ENCODE measurements around the gene IRAK2. TPM values are rescaled to one million over a fixed set of nuclear protein-coding genes. Genes with fewer than 3 reads are reported as not detected.

IRAK2 gene
- total and polyA plus RNA-seq, 2 experiments from 2014 or later: 1.1 to 2.1 TPM

DNA sequence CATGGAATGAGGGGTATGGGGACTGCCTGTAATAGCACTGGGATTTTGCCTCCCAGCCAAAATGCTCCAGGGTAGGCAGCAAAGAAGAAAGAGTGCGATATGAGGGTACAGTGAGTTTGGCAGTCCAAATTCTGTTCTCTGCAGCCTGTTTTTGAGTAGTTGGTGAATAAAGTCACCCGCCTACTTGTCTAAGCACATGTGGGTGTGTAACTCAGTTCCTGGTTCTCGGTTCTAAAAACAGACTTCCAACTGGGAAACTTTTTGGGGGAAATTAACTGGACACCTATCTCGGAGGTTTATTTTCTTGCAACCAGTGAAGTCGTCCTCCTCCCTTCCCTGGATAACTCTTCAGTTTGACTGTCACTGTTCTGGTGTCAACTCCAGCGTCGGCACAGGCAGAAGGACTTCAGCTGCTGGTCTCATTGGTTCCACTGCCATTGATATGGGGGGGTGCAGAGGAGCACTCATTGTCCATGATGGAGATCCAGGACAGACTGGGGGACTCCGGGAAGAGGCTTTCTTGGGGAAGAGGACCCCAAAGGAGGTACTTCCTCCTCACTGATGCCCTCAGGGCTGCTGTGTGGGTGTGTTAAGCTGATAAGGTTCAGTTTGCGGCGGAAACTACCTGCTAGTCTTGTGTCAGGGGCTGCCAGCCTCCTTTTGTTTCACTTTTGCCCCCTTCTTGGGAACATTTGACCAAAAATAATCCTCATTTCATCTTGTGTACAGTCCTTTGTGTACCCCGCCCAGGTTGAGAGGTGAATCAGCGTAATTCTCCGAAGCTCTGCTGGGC lies 114.9 kb downstream of the IRAK2 start:
- Histone ChIP-seq H2AFZ (no peak overlapping the region), H3F3A (ENCODE audit: insufficient read depth) (peaks cover 3% of the 10 kb centered on the region), H3K4me2 (ENCODE audit: unreplicated experiment) (no peak overlapping the region), H3K36me3 (ENCODE audit: low read depth) (peaks cover 14% of the 10 kb centered on the region; the same call in 1 of the 2 replicates), H3K9me2 (ENCODE audit: insufficient read depth) (no peaks in the 10 kb centered on the region), H3K4me1 (ENCODE audit: insufficient read depth) (peaks cover 10% of the 10 kb centered on the region), H3K9me3 (ENCODE audit: low read depth) (no peaks in the 10 kb centered on the region), H3K9ac (no peak overlapping the region), H4K20me1 (ENCODE audit: insufficient read depth) (peaks cover 3% of the 10 kb centered on the region; the same call in 1 of the 2 replicates), H3K27ac (no peak overlapping the region), H3K4me3 (no peak overlapping the region), H3K27me3 (replicated peaks; ENCODE audit: insufficient read depth) (no peaks in the 10 kb centered on the region), H3K79me2 (ENCODE audit: insufficient read depth) (peaks cover 35% of the 10 kb centered on the region)
- no peak for DNase-seq
- WGBS, 2 experiments (ENCODE audit: low coverage in 1 of 2, low lambda C conversion rate in 2 of 2, missing lambda C conversion rate in 2 of 2): 83 to 86% methylated on average over 13 of the region's 13 CpGs
- TF ChIP-seq EZH2phosphoT487 (IDR thresholded peaks at IDR 0.05; ENCODE audit: insufficient read depth, low read depth): no peak
- no peak for TF ChIP-seq EZH2 (IDR thresholded peaks at IDR 0.05; ENCODE audit: insufficient read depth, poor library complexity, severe bottlenecking)
- in situ Hi-C loops (cut with MboI): no loop called here

DNA sequence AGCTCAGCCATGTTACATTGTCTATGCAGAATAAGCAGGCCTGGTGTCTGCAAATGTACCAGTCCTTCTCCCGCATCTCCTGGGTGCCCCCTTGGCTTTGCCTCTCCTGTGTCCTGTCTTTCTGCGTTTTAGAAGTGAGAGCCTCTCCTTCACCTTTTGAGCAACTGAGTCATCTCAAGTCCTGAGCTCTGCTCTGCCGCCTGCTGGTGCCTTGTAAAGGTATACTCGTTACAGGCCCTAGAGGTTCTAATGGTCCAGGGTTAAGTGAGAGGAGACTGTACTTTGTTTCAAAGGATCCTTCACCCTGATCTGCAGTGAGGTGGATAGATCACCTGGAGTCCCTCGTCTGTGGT lies 115.4 kb downstream of the IRAK2 start:
- Histone ChIP-seq H3K4me3 (no peak overlapping the region), H3K36me3 (ENCODE audit: low read depth) (peaks cover 14% of the 10 kb centered on the region; the same call in 1 of the 2 replicates), H3K9ac (no peak overlapping the region), H3K79me2 (ENCODE audit: insufficient read depth) (peaks cover 29% of the 10 kb centered on the region), H2AFZ (no peak overlapping the region), H3K4me1 (ENCODE audit: insufficient read depth) (peaks cover 10% of the 10 kb centered on the region), H3K9me3 (ENCODE audit: low read depth) (no peaks in the 10 kb centered on the region), H3F3A (ENCODE audit: insufficient read depth) (peaks cover 3% of the 10 kb centered on the region), H3K4me2 (ENCODE audit: unreplicated experiment) (no peak overlapping the region), H3K9me2 (ENCODE audit: insufficient read depth) (no peaks in the 10 kb centered on the region), H3K27ac (no peak overlapping the region), H4K20me1 (ENCODE audit: insufficient read depth) (peaks cover 3% of the 10 kb centered on the region; the same call in 1 of the 2 replicates), H3K27me3 (replicated peaks; ENCODE audit: insufficient read depth) (no peaks in the 10 kb centered on the region)
- 91 to 95% methylated on average over 5 of the region's 5 CpGs for WGBS, 2 experiments (ENCODE audit: low coverage in 1 of 2, low lambda C conversion rate in 2 of 2, missing lambda C conversion rate in 2 of 2)
- TF ChIP-seq EZH2 (IDR thresholded peaks at IDR 0.05; ENCODE audit: insufficient read depth, poor library complexity, severe bottlenecking) (no peak), EZH2phosphoT487 (IDR thresholded peaks at IDR 0.05; ENCODE audit: insufficient read depth, low read depth) (no peak)
- in situ Hi-C loops (cut with MboI): no loop called here
- DNase-seq: peak; percentile 18

GRCh38 chr3:10280571-10280970 lies 115.9 kb downstream of the IRAK2 start:
- Histone ChIP-seq H3K27ac (no peak overlapping the region), H2AFZ (no peak overlapping the region), H3F3A (ENCODE audit: insufficient read depth) (peaks cover 3% of the 10 kb centered on the region), H3K9me2 (ENCODE audit: insufficient read depth) (no peaks in the 10 kb centered on the region), H3K4me2 (ENCODE audit: unreplicated experiment) (no peak overlapping the region), H3K36me3 (ENCODE audit: low read depth) (peaks cover 14% of the 10 kb centered on the region; the same call in 1 of the 2 replicates), H4K20me1 (ENCODE audit: insufficient read depth) (peaks cover 3% of the 10 kb centered on the region; the same call in 1 of the 2 replicates), H3K27me3 (replicated peaks; ENCODE audit: insufficient read depth) (no peaks in the 10 kb centered on the region), H3K9me3 (ENCODE audit: low read depth) (no peaks in the 10 kb centered on the region), H3K4me3 (no peak overlapping the region), H3K79me2 (ENCODE audit: insufficient read depth) (peaks cover 25% of the 10 kb centered on the region), H3K9ac (no peak overlapping the region), H3K4me1 (ENCODE audit: insufficient read depth) (peaks cover 10% of the 10 kb centered on the region)
- DNase-seq: no peak
- in situ Hi-C loops (cut with MboI): no loop called here
- no peak for TF ChIP-seq EZH2 (IDR thresholded peaks at IDR 0.05; ENCODE audit: insufficient read depth, poor library complexity, severe bottlenecking)
- no peak for TF ChIP-seq EZH2phosphoT487 (IDR thresholded peaks at IDR 0.05; ENCODE audit: insufficient read depth, low read depth)
- WGBS, 2 experiments (ENCODE audit: low coverage in 1 of 2, low lambda C conversion rate in 2 of 2, missing lambda C conversion rate in 2 of 2): 76 to 79% methylated on average over 6 of the region's 6 CpGs

DNA sequence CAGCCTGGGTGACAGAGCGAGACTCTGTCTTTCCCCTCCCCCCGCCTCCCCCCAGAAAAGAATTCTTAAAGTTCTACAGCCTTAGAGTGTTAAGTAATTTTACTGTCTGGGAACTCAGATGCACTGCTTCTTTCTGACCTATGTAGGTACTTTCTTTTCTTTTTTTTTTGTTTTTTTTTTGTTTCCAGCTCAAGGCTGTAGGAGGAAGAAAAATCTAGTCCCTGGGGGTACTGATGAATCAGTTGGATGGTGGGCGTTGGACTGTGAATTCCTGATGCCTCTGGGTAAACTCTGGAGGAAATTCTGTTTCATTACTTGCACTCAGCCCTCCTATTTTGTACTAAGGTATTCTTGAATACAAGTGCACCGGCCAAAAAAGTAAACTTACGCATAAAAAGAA lies 117.2 kb downstream of the IRAK2 start:
- Histone ChIP-seq H3K9ac (peak overlapping the region; percentile 17; the same call in 1 of the 2 replicates), H2AFZ (no peak overlapping the region), H4K20me1 (ENCODE audit: insufficient read depth) (peaks cover 3% of the 10 kb centered on the region; the same call in 1 of the 2 replicates), H3K27me3 (replicated peaks; ENCODE audit: insufficient read depth) (no peaks in the 10 kb centered on the region), H3K4me1 (ENCODE audit: insufficient read depth) (peaks cover 10% of the 10 kb centered on the region), H3K36me3 (ENCODE audit: low read depth) (peaks cover 12% of the 10 kb centered on the region; the same call in 1 of the 2 replicates), H3K79me2 (ENCODE audit: insufficient read depth) (peaks cover 11% of the 10 kb centered on the region), H3K4me3 (no peak overlapping the region), H3K27ac (peak overlapping the region; percentile 32), H3K9me2 (ENCODE audit: insufficient read depth) (no peaks in the 10 kb centered on the region), H3K4me2 (ENCODE audit: unreplicated experiment) (peak overlapping the region; percentile 70), H3F3A (ENCODE audit: insufficient read depth) (peaks cover 3% of the 10 kb centered on the region), H3K9me3 (ENCODE audit: low read depth) (no peaks in the 10 kb centered on the region)
- peak; percentile 76 for DNase-seq
- TF ChIP-seq EZH2 (IDR thresholded peaks at IDR 0.05; ENCODE audit: insufficient read depth, poor library complexity, severe bottlenecking) (no peak), EZH2phosphoT487 (IDR thresholded peaks at IDR 0.05; ENCODE audit: insufficient read depth, low read depth) (no peak)
- WGBS, 2 experiments (ENCODE audit: low coverage in 1 of 2, low lambda C conversion rate in 2 of 2, missing lambda C conversion rate in 2 of 2): 76 to 78% methylated on average over 5 of the region's 5 CpGs
- in situ Hi-C loops (cut with MboI): no loop called here
